CD4-positive, alpha-beta T cell treated with Interleukin-15 for 4 hours (primary cell): ENCODE results near the gene CEBPB.

Experiments used
- DNase-seq: peaks from one replicate; pipeline ENCODE4 v3.0.0-alpha.2; 2020; ENCODE audit warnings: low spot score

The CEBPB gene

DNA sequence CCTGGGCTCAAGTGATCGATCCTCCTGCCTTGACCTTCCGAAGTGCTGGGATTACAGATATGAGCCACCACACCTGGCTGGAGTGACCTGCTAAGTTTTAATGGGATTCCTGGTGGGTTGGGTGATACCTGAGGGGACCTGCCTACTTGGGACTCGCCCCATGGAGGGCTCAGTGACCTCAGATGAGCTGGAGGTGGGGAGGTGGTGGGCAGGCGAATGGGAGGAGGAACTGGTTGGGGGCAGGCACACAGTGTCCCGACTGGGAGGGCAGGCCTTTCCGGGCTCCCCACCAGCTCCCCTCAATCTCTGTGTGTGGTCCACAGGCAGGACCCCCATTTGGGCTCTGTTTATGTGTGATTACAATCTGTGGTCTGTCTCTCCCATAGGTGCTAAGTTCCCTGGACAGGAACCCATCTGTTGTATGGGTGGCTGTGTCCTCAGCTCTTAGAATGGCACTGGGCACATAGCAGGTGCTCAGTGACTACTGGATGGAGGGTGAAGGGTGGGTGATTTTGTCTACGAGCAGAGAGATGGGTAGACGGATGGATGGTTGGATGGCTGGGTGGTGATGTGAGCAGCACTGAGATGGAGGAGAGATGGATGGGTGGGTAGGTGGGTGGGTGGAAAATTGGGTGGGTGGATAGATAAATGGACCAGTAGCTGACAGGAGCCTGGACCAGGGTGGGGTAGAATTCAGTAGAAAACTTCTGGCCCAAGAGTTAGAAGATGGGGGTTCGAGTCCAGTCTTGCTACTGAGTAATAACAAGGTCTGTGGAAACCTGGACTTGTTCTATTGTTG lies 23.8 kb downstream of the CEBPB start:
- DNase-seq = no peak

DNA sequence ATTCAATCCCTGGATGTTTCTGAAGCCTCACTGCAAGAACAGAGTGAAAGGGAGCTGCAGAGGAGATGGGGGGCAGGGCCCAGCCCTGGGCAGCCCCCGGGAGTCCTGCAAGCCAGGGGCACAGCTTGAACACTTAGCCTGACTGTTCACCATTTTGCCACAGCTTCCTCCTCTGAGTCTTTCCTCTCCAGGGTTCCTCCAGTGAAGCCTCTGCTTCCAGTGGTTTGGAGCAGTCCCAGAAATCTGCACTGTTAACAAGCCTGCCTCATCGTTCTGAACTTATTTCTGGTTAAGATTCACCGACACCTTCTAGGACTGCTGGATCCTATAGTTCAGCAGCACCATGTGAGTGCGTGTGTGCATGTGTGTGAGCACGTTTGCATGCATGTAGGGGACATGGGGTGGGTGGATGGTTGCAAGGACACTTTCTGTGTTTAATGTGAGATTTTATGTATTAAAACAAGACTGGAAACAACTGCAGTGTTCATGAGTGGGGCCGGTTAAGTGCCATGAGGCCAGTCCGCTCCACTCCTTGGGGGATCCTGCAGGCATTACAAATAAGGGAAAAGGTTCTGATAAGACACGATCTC lies 24.6 kb downstream of the CEBPB start:
- DNase-seq = no peak

DNA sequence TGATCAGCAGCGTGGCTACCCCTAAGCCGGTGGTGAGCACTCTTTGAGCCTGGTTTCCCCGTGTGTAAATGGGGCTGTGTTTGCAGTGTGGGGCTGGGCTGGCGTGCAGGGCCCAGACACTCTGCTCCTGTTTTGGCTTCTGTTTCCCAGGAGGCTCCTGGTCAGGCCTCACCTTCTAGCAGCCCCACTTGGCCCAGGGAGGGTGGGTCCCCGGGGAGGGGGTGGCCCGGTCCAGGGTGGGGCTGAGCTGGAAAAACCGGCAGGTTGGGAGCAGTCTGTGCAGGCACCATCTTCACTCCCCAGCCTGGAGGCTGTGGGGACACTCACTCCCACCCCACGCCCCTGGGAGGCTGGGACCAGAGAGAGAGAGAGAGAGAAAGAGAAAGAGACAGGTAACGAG lies 25.3 kb downstream of the CEBPB start:
- no peak for DNase-seq

DNA sequence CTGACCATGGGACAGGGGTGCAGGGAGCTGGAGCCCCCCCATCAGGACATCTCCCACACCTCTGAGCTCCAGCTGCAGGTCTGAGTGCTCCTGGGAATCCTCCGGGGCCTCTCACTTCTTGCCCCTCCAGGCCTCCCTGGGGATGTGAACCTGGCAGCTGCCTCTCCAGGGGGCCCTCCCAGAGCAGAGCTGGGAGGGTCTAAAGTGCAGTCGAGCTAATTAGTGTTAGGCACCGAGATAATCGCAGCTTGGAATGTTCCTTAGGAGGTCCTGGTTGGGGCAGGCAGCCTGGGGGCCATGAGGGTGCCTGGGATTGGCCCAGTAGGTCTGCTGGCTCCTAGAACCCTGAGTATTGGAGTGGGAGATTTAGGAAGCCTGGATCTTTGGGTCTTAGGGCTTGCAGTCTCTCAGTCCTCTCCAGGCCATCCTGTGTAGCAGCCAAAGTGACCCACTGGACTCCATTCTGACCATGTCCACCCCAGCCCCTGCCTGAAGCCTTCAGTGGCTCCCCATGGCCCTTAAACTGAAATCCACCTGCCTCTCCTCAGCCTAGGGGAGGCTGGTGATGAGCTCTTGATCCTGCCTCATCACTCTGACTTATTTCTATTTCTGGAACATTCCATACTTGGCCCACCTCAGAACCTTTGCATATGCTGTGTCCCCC lies 26.0 kb downstream of the CEBPB start:
- DNase-seq = no peak

DNA sequence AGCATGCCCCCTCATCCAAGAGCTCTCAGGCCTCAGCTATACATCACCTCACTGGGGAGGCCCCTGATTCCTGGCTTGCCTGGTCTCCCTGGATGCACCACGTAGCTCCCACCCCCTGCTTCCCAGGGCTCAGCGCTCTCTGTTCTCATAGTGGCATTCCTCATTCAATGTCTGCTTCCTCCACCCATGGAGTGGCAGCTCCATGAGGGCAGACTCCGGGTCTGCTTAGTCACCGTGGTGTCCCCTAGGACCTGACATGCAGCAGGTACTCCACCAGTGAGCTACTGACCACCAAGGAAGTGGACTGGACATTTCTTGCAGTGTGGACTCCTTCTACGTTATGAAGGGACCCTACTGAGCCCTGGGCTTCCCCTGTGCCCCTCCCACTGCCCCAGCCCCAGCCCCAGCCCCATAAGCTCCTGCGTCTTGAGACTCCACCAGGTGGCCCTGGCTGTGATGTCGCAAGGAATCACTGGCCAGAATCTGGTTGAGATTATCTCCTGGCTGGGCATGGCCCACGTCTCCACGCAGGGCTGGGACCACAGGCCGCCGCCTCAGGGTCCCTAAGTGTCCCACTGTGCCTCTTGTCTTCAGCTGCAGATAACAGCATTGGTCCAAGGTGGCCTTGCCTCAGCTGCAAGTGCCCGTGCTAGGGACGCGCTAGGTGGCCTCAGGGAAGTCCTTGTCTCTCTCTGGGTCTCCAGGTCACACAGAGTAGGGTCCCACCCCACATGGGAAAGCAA lies 26.7 kb downstream of the CEBPB start:
- DNase-seq = no peak

DNA sequence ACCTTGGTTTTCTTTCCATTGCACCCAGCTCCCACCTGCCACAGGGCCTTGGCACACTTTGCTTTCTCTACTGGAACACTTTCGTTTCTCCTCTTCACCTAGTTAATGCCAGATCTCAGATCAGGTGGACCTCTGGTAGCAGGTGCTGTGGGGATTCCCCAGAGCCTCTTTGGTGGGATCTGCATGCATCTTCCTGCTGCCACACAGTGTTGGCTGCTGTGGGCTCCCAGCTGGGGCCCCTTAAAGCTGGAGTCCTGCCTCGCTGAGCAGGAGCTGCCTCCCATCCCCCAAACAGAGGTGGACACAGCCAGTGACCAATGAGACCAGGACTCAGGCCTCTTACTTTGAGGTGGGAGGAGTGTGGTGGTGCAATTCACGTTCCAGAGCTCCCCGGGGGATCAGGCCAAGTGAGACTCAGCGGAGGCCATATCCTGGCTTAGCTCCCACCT lies 28.4 kb downstream of the CEBPB start:
- no peak for DNase-seq

DNA sequence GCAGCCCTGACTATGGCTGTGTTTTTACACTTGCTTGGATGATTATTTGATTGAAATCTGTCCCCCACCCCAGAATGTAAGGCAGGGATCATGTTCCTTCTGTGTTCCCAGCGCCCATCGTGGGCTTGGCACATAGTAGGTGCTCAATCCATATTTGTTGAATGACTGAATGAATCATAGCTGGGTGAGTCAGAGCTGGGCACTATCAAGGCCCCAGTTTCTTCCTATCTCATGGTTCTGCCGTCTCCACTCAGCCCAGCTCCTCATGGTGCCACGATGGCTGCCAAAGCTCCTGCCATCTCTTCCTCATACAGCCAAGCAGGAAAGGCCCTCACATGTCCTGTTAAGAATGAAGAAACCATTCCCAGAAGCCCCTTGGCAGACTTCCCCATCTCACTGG lies 29.0 kb downstream of the CEBPB start:
- no peak for DNase-seq

DNA sequence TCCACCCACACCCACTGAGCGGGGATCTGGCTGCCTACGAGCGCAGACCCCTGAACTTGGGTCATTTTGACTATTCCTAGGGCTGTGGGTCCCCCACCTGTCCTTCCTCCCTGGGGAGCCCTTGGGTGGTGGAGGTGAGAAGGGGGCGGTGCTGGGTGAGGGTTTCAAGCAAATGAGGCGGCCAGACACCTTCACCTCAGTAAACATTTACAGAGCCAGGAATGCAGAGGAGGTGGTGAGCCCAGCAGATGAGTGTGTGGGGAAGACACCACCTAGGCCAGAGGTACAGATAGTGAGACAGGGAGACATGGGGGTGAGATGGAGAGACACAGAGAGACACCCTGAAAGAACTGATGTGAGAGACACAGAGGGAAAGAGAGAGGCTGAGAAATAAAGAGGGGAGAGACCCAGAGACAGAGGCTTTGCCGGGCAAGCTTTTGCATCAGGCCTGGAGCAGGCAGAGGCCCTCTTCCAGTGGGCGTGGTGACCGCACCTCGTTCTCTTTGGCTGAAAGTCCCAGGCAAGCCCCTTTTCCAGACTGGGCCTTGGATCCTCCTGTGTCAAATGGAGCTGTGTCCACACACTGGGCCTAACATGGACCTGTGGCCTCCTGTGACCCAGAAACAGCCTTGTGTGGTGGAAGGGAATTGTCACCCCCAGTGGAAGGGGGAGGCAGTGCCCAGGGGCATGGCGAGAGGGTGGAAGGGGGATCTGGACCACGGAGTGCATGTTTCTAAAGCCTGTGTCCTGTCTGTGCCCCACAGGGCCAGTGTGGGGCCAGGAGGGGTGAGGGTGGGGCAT lies 29.7 kb downstream of the CEBPB start:
- DNase-seq = no peak

DNA sequence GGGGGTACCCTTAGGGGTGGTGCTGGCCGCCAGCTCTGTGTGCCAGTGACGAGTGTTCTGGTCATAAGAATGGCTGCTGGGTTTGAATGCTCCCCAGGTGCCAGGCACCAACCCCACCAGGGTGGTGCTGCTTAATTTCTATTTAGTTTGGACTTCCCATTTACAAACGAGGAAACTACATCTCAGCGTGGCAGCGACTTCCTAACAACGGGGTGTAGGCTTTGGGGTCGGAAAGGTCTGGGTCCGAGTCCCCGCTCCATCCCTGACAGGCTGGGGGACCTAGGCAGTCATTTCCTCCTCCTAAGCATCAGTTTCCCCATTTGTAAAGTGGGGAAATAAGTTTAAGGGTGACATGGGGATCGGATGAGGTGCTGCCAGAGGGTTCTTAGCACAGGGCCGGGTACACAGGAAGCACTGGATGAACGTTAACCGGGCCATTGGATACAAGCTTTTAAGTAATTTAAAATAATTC lies 30.3 kb downstream of the CEBPB start:
- DNase-seq = no peak

DNA sequence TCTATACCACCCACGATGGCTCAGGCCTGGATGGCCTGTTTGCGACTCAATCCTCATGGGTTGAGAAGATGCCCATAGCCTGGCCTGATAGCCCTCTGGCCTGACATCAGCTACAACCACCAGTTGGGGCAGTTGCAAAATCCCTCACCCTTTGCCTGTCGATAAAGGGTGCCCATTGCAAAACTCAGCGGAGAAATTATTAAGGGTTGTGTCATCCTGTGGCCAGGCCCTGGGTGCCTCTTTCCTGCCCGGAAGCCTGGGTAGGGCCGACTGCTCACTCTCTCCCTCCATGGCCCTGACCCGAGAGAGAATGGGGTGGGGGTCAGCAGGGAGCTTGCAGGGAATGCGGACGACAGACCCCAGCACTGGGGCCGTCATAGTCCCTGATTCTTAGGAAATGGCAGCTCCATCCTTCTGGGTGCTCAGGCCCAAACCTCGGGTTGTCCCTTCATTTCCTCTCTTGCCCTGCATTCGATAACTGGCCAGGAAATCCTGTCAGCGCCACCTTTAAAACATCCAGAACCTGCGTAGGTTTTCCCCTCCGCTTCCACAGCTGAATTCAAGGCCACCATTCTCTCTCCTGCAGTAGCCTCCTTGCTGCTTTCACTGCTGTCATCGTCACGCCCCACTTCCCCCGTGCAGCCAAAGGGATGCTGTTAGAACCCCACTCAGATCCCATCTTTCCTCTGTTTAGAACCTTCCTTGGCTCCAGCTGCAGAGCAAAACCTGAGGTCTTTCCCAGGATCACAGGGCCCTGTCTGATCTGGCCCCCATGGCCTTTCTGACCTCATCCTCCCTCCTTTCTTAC lies 31.1 kb downstream of the CEBPB start:
- no peak for DNase-seq

DNA sequence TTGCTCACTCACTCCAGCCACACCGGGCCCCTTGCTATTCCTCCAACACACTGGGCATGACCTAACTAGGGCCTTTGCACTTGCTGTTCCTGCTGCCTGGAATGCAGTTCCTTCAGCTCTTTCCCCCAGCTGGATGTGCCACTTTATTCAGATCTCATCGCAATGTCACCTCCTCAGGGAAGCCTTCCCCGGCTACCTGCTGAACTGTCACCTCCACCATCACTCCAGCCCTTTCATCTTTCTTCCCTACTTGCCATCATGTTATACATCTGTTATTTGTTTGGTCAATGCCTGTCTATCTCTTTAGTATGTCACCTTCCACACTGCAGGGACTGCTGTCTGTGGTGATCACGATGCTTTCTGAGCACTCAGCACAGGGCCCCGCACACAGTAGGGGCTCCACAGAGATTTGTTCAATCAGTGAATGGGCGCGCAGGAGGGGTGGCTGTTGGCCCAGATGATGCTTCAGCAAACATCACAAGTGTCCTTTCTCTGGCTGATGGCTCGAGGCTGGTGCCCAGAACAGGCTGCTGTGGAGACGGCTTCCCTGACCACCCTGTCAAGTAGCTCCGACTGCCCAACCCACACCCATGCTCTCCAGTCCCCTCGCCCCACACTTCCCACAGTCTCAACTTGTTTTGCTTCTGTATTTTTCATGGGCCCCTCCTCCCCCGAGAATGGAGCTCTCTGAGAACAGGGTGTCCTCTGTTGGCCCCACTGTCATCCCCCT lies 31.8 kb downstream of the CEBPB start:
- DNase-seq = no peak

DNA sequence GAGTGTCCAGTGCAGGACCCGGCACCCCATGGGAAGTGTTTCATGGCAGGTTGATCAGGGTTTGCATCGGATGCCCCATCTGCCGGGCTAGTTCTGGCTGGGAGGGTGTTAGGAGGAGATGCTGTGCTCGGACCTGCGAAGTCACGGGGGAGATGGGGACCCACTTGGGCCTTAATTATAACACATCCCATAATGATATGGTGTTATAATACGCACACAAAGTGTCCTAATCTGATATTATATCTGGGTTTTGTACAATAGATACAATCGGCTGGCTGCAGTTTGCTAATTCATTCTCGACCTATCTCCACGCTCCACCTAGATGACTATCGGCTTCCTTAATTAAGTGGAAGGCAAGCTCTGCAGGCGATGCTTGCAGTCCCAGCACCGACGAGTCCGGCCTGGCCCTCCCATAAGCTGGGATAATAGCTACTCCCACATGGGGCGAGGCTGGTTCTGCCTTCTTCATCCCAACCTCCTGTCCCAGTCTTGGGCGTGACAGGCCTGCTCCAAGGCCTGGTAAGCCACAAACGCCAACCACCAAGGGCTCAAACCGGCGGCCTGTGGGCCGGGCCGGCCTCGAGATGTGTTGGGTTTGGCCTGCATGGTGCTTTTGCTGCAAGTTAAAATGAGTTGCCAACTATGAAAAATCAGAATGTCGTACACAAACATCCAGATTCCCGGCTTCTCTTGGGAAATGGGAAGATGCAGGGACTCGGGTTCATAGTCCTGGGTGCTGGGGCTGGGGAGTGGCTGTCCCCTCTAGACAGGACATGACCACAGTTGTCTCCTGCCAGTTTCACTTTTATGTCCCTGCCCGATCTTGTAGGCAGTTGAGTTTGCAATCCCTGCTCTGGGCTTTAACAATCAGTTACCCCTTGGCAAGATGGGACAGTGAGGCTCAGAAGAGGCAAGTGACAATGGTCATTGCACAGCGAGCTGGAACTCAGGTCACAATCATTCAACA lies 32.7 kb downstream of the CEBPB start:
- no peak for DNase-seq

DNA sequence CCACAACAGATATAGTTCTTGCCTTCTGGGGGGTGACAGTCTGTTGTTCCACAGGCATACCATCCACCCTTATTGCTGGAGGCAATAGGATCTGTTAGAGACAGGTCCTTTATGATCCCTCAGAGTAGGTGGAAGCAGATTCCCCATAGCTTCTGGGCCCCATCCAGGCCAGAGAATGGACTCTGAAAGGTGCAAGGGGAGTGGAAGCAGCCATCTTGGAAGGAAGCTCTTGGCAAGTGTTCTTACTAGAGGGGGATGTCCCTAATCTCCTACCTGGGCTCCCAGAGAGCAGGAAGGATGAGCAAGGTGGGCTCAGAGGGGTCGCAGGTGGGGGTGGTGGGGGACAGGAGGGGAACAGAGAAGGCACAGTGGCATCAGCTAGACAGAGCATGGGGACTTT lies 33.4 kb downstream of the CEBPB start:
- DNase-seq = no peak

DNA sequence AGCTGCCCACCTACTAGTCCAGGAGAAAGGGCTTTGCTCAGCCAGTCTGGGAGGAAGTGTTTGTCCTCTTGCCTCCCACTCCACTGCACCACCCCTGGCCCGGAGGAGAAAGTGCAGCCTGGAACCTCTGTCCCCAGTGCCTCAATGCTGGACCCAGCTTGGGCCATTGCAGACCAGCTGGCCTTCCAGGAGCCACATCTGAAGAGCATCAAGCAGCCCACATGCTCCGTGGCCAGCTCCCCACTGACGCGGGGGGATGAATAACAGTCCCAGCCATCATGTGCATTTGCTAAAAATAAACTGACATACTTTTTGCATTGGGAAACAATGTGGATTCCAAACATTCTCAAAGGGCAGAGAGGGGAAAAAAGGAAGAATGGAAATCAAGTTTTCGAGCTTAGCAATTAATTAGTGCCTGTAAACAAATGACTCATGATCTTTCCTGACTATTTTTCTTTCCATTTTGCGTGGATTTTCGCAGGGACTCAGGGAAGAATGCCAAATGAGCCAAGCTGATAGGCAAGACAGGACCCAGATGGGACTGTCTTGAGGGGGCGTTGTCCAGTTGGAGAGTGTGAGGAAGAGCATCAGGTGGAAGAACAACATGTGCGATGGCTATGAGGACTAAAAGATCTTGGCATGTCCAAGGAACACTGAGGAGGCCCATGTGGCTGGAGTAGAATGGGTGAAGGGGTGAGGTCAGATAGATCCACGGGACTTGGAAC lies 34.1 kb downstream of the CEBPB start:
- no peak for DNase-seq

DNA sequence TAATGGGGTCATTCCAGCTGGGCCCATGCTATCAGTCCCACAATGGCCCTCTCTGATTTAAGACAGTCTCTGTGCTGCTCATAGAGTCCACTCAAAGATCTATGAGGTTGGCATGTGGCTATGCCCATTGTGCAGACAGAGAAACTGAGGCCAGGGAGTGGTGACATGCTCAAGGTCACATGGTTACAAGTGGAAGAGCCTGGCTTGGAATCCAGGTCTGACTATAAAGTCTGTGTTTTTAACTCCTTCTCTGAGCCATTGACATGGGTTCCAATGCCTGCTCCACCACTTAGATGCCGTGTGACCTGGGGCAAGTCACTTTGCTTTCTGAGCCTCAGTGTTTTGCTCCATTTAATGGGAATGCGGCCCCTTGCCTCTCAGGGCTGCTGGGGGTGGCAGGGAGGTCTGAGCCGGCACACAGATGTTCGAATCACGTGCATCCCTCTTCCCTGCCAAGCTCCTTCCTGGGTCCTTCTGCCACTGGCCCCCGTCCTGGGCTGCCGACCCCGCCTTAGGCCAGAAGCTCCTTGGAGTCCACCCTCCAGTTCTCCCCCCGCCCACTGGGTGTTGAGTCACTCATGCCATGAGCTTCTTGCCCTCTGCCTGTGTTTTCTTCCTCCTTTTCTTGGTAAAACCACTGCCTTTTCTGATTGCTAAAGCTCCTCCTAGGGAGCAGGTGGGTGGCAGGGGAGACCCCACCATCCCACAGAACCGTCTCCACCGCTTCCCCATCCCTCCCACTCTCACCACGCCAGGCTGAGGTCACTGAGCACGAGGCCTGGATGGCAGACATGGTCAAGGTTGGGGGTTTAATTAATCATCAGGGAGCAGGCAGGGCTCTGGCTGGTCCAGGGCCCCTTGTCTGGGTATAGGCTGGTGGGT lies 35.7 kb downstream of the CEBPB start:
- DNase-seq = no peak

DNA sequence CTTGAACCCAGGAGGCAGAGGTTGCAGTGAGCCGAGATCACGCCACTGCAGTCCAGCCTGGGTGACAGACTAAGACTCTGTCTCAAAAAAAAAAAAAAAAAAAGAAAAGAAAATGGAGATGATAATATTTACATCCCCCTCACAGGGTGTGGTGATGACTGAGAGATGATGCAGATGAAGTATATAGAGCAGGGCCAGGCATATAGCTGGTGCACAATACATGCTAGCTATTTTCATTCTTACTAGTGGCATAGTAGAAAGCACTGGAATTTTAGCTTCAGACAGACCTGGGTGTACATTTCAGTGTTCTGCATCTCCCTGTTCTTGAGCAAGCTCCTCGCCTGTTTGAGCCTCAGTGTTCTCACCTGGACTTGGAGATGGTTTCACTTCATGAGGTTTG lies 36.9 kb downstream of the CEBPB start:
- no peak for DNase-seq

DNA sequence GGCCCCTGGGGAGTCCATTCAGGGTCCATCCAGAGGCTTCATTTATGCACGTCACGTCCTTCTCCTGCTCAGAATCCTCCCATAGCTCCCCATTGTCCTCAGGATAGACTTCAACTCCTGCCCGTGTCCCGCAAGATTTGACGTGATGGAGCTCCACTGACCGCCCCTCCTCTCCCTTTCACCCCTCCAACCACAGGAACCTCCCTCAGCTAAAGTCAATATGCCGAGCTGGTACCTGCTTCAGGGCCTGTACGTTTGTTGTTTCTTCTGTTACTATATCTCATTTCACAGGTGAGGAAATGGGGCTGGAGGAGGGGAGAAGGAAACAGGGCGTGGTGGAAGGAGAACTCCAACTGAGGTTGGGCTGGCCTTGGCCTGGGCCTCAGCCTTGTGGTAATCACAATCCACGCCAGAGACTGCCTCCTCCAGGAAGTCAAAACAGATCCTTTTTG lies 38.6 kb downstream of the CEBPB start:
- no peak for DNase-seq
